Kidney epithelial cell (primary cell): Measurements from ENCODE around the gene THAP8. TPM values are rescaled to one million over a fixed set of nuclear protein-coding genes. Genes with fewer than 3 reads are reported as not detected.
"Not testable (repeated sequence)": the region's sequence is repeated elsewhere in the genome, so short reads cannot be mapped to it uniquely, and the experiment has no call there.

ENCODE experiments used
- DNase-seq: peaks from one replicate; pipeline ENCODE4 v3.0.0-alpha.2; 2010; ENCODE audit warnings: low read depth
- H3K27me3 ChIP-seq: 2 replicates; pipeline ENCODE4 v1.6.0; 2011; ENCODE audit warnings: low read length; ENCODE audit not compliant: control insufficient read depth, insufficient read depth
- H3K36me3 ChIP-seq: 2 replicates; pipeline ENCODE4 v1.5.1; 2011; ENCODE audit warnings: low read length; ENCODE audit not compliant: control insufficient read depth, insufficient read depth
- H3K4me3 ChIP-seq: 2 replicates; pipeline ENCODE4 v1.5.1; 2011; ENCODE audit warnings: low read depth, mild to moderate bottlenecking, control low read depth, low read length
- CTCF ChIP-seq: IDR thresholded peaks from 2 replicates; pipeline ENCODE4 v1.5.1; 2011; ENCODE audit warnings: mild to moderate bottlenecking, moderate library complexity, low read length, control low read depth, inconsistent platforms; ENCODE audit not compliant: insufficient read depth, poor library complexity, severe bottlenecking
- total RNA-seq: library from RNA; depleted of rRNA; stranded (reverse); fragments of >200 nt; gene quantifications from 2 replicates; pipeline ENCODE4 v1.2.3, GENCODE V29; 2015

Gene THAP8
- total RNA-seq, 1 donor from 2014 or later: 12.0 TPM

DNA sequence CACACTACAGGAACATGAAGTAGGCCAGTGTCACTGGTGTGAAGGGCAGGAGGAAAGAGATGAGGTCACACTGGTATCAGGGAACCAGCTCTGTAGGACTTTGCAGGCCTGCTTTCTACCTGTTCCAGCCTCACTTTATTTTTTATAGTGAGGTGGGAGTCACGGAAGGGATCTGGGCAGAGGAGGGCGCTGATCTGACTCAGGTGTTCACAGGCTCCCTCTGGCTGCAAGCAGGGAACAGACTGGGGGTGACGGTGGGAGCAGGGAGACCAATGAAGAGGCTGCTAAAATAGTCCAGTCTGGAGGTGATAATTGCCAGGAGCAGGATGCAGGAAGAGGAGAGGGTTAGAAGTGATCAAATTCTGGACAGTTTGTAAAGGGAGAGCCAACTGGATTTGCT lies 2.8 kb downstream of the THAP8 start:
- no peak for DNase-seq
- TF ChIP-seq CTCF: peak; percentile 69
- no peaks in the 10 kb centered on the region for H3K36me3 ChIP-seq
- H3K4me3 ChIP-seq: no peak overlapping the region
- H3K27me3 ChIP-seq: no peaks in the 10 kb centered on the region

DNA sequence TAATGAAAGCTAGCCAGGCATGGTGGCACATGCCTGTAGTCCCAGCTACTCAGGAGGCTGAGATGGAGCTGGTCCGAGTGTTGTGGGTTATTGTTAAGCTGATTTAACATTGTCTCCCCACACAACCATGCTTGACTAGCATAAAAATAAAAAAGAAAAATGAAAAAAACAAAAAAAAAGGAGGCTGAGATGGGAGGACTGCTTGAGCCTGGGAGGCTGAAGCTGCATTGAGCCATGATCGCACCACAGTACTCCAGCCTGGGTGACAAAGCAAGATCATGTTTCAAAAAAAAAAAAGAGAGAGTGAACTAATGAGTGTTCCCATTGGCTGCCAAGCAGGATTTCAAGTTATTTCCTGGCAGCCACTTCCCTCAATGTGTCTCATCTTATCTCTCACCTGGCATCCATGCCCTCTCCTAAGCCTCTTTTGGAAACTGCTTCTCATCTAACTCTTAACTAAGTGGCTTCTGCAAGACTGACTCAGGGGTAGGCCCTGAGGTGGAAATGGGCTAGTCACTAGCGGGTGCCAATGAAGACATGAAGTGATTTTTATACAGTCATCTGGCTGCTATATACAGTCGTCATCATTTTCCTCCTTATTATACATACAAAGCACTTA lies 4.9 kb downstream of the THAP8 start:
- H3K36me3 ChIP-seq: no peaks in the 10 kb centered on the region
- no peak for TF ChIP-seq CTCF
- DNase-seq: no peak
- H3K27me3 ChIP-seq: no peaks in the 10 kb centered on the region
- no peak overlapping the region for H3K4me3 ChIP-seq

DNA sequence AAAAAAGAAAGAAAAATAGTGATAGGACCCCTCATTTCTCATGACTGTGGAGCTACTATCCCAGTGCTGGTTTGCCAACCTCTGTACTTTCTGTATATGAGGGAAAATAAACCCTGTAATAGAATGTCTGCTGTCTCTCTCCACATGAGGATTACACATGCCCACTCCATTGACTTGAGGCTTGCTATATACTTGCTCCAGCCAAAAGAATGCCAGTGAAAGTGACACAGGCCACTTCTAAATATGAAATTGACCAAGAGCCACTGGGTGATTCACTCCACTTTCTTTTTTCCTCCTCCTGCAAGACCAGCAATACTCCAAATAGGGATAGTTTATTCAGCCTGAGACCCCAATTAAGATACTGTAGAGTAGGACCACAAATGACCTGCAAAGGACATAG lies 6.2 kb downstream of the THAP8 start:
- no peak for TF ChIP-seq CTCF
- no peaks in the 10 kb centered on the region for H3K27me3 ChIP-seq
- no peak for DNase-seq

GRCh38 chr19:36046443-36047050 lies 7.5 kb downstream of the THAP8 start:
- DNase-seq: no peak
- Histone ChIP-seq H3K27me3 (no peaks in the 10 kb centered on the region), H3K4me3 (no peak overlapping the region), H3K36me3 (no peaks in the 10 kb centered on the region)
- TF ChIP-seq CTCF: no peak

More for the DNA sequence above, 6.2 kb downstream of the THAP8 start:
- H3K36me3 ChIP-seq: no peaks in the 10 kb centered on the region
- no peak overlapping the region for H3K4me3 ChIP-seq

GRCh38 chr19:36043952-36044351 lies 10.1 kb downstream of the THAP8 start:
- no peak overlapping the region for H3K4me3 ChIP-seq
- H3K27me3 ChIP-seq: no peaks in the 10 kb centered on the region
- no peaks in the 10 kb centered on the region for H3K36me3 ChIP-seq
- no peak for DNase-seq
- TF ChIP-seq CTCF: no peak

- peak; percentile 69 for DNase-seq
- Histone ChIP-seq H3K4me3 (no peak overlapping the region), H3K36me3 (no peaks in the 10 kb centered on the region), H3K27me3 (no peaks in the 10 kb centered on the region)
- no peak for TF ChIP-seq CTCF
Measured at GRCh38 chr19:36041831-36042230, 12.3 kb downstream of the THAP8 start.

DNA sequence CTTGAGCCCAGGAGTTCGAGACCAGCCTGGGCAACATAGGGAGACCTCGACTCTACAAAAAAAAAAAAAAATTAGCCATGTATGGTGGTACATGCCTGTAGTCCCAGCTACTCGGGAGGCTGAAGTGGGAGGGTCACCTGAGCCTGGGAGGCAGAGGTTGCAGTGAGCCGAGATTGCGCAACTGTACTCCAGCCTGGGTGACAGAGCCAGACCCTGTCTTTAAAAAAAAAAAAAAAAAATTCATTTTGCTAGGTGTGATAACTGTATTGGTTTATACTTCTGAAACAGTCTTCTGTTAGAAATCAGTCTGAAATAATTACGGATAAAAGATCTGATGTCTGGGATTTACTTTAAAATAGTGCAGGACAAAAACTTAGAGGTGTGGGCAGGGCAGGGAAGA lies 13.0 kb downstream of the THAP8 start:
- H3K27me3 ChIP-seq, H3K4me3 ChIP-seq, DNase-seq, H3K36me3 ChIP-seq: not testable (repeated sequence)
